Neuronal stem cell (in vitro differentiated cells): ENCODE measurements around the gene COL19A1.

Source experiments
- DNase-seq: peaks from one replicate; pipeline ENCODE4 v3.0.0-alpha.2; 2013; ENCODE audit warnings: low spot score
- H2AFZ ChIP-seq: one replicate; pipeline ENCODE4 v1.6.1; 2013; ENCODE audit warnings: mild to moderate bottlenecking, low read length, inconsistent platforms
- H2AK5ac ChIP-seq: 2 replicates; pipeline ENCODE4 v1.6.1; 2013; ENCODE audit warnings: low read depth, mild to moderate bottlenecking, inconsistent platforms, low read length, moderate library complexity, mixed read lengths
- H2BK120ac ChIP-seq: 2 replicates; pipeline ENCODE4 v1.6.1; 2013; ENCODE audit warnings: low read depth, mild to moderate bottlenecking, inconsistent platforms, low read length, moderate library complexity, mixed read lengths
- H2BK12ac ChIP-seq: one replicate; pipeline ENCODE4 v1.6.1; 2013; ENCODE audit warnings: low read length, inconsistent platforms
- H2BK15ac ChIP-seq: 2 replicates; pipeline ENCODE4 v1.6.1; 2013; ENCODE audit warnings: mild to moderate bottlenecking, low read length, inconsistent platforms, mixed read lengths
- H2BK5ac ChIP-seq: one replicate; pipeline ENCODE4 v1.6.1; 2013; ENCODE audit warnings: inconsistent platforms, mild to moderate bottlenecking, low read length, moderate library complexity
- H3K14ac ChIP-seq: one replicate; pipeline ENCODE4 v1.6.1; 2013; ENCODE audit warnings: low read length, inconsistent platforms
- H3K18ac ChIP-seq: 2 replicates; pipeline ENCODE4 v1.6.1; 2013; ENCODE audit warnings: low read length, inconsistent platforms
- H3K23ac ChIP-seq: 2 replicates; pipeline ENCODE4 v1.6.1; 2013; ENCODE audit warnings: low read depth, mild to moderate bottlenecking, mixed read lengths, low read length, inconsistent platforms; ENCODE audit not compliant: poor library complexity
- H3K27ac ChIP-seq: replicated peaks from 3 replicates; pipeline ENCODE4 v1.5.1; 2013; ENCODE audit warnings: low read length, inconsistent platforms
- H3K27me3 ChIP-seq, 3 experiments: 2 replicates each; pipeline ENCODE4 v1.6.1; 2013; ENCODE audit warnings: low read length in 3 of 3, mild to moderate bottlenecking in 2 of 3, inconsistent platforms in 1 of 3, low read depth in 1 of 3, mixed read lengths in 1 of 3, moderate library complexity in 1 of 3; ENCODE audit not compliant: control insufficient read depth in 3 of 3, insufficient read depth in 3 of 3
- H3K36me3 ChIP-seq, 2 donors: replicated peaks in 1 of 2; 2 replicates each; pipeline ENCODE4 v1.6.1; 2013; ENCODE audit warnings: low read length in 2 of 2; ENCODE audit not compliant: control insufficient read depth in 2 of 2, insufficient read depth in 2 of 2
- H3K4ac ChIP-seq: 2 replicates; pipeline ENCODE4 v1.6.1; 2013; ENCODE audit warnings: inconsistent platforms, mild to moderate bottlenecking, low read length, moderate library complexity
- H3K4me1 ChIP-seq, 2 donors: 1 replicate in 1 of 2; 2 replicates in 1 of 2; pipeline ENCODE4 v1.6.1; 2013; ENCODE audit warnings: low read length in 2 of 2, low read depth in 1 of 2; ENCODE audit not compliant: control insufficient read depth in 2 of 2, insufficient read depth in 1 of 2
- H3K4me2 ChIP-seq: one replicate; pipeline ENCODE4 v1.6.1; 2013; ENCODE audit warnings: mild to moderate bottlenecking, low read length, inconsistent platforms; ENCODE audit not compliant: insufficient read depth, poor library complexity, severe bottlenecking
- H3K4me3 ChIP-seq, 2 donors: 2 replicates each; pipeline ENCODE4 v1.5.1; 2013; ENCODE audit warnings: low read length in 2 of 2, mild to moderate bottlenecking in 2 of 2, inconsistent platforms in 1 of 2, moderate library complexity in 1 of 2
- H3K79me1 ChIP-seq: one replicate; pipeline ENCODE4 v1.6.1; 2013; ENCODE audit warnings: low read depth, mild to moderate bottlenecking, inconsistent platforms, low read length, moderate library complexity
- H3K9ac ChIP-seq: one replicate; pipeline ENCODE4 v1.6.1; 2013; ENCODE audit warnings: mild to moderate bottlenecking, low read depth, low read length, inconsistent platforms; ENCODE audit not compliant: poor library complexity
- H3K9me3 ChIP-seq, 2 donors: replicated peaks in 1 of 2; 2 replicates each; pipeline versions ENCODE3 to v1.6.1; 2013; ENCODE audit warnings: low read length in 2 of 2, mild to moderate bottlenecking in 2 of 2, inconsistent platforms in 1 of 2, low read depth in 1 of 2, mixed read lengths in 1 of 2, moderate library complexity in 1 of 2; ENCODE audit not compliant: control insufficient read depth in 2 of 2, insufficient read depth in 1 of 2
- H4K8ac ChIP-seq: one replicate; pipeline ENCODE4 v1.6.1; 2013; ENCODE audit warnings: low read depth, mild to moderate bottlenecking, inconsistent platforms, low read length, moderate library complexity
- H4K91ac ChIP-seq: one replicate; pipeline ENCODE4 v1.6.1; 2013; ENCODE audit warnings: low read length, low read depth, mild to moderate bottlenecking, inconsistent platforms; ENCODE audit not compliant: poor library complexity
- WGBS, 2 donors: extraction: QIAGEN DNeasy Blood & Tissue Kit; methylation state at CpG; one replicate each; pipeline ENCODE4 v1.1.7; 2013; ENCODE audit warnings: missing lambda C conversion rate in 2 of 2, mixed read lengths in 1 of 2; ENCODE audit not compliant: insufficient read length in 2 of 2, insufficient replicate concordance in 1 of 2; ENCODE audit errors: extremely low coverage in 2 of 2; 5-methylcytosine and 5-hydroxymethylcytosine counted together

Gene COL19A1

DNA sequence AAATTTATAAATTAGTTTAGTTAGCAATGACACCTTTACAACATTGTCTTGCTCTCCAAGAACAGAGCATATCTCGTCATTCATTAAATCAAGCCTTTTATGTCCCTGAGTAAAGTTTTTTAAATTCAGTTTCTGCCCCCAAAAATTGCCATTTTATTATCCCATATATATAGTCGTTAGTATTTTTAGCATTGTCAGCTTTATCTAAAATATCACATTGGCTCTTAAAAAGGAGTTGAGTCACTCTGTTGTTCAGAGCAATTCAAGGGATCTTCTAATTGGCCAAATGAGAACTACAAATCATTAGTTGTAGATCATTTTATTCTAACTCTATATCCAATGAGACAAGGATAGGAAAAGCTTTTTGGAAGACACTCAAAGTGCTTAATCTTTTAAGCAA lies 309.4 kb downstream of the COL19A1 start:
- H3K9ac ChIP-seq: no peak overlapping the region
- no peak overlapping the region for H2AK5ac ChIP-seq
- H3K4ac ChIP-seq: no peak overlapping the region
- no peak overlapping the region for H3K4me2 ChIP-seq
- no peaks in the 10 kb centered on the region for H3K27me3 ChIP-seq
- no peaks in the 10 kb centered on the region for H3K36me3 ChIP-seq
- no peak overlapping the region for H3K18ac ChIP-seq
- no peak overlapping the region for H3K27ac ChIP-seq
- no peaks in the 10 kb centered on the region for H3K79me1 ChIP-seq
- no peak overlapping the region for H4K8ac ChIP-seq
- H3K9me3 ChIP-seq: peaks cover 4% of the 10 kb centered on the region in 2 donors
- H2BK12ac ChIP-seq: no peak overlapping the region
- H3K4me3 ChIP-seq: no peak overlapping the region
- H4K91ac ChIP-seq: no peak overlapping the region
- no peak overlapping the region for H2BK120ac ChIP-seq
- DNase-seq: no peak
- H3K4me1 ChIP-seq: no peaks in the 10 kb centered on the region
- H2BK15ac ChIP-seq: no peak overlapping the region
- no peak overlapping the region for H2AFZ ChIP-seq
- WGBS, 2 donors: no CpG with 5 or more reads among the region's 2 CpGs
- H2BK5ac ChIP-seq: no peak overlapping the region
- H3K23ac ChIP-seq: no peak overlapping the region
- H3K14ac ChIP-seq: no peak overlapping the region

DNA sequence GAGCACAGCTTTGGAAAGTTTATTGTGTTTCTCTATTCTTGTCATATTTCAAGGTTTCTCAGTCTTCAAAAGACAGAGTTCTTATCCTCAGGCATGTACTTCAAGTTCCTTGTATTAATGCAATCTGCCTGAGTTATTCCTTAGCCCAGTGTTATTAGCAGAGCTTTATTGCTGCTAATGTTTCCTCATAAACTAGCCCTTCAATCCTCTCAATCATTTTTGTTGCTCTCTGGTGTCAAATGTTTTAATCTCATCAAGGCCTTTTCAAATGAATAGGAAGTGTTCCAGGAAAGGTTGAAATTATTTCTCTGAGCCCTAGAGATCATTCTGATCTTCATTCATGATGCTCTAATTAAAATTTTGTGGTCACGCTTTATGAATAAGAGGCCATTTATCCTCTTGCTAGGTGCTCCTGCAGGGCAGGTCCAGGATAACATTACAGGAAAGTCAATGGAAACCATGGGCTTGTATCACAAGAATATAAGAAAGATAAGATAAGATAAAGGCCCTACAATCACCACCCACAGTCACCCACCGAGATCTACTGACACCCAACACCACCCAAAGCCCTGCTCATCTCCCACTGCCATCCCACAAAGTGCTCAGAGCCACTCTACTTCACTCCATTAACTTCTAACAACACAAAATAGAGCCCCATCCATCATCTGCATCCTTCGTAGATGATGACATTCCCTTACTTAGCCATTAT lies 310.6 kb downstream of the COL19A1 start:
- Histone ChIP-seq H3K4me1 (no peaks in the 10 kb centered on the region), H2BK12ac (no peak overlapping the region), H2BK5ac (no peak overlapping the region), H3K4ac (no peak overlapping the region), H2BK15ac (no peak overlapping the region), H3K23ac (no peak overlapping the region), H3K9ac (no peak overlapping the region), H4K8ac (no peak overlapping the region), H3K4me3 (no peak overlapping the region), H3K27ac (no peak overlapping the region), H4K91ac (no peak overlapping the region), H3K79me1 (no peaks in the 10 kb centered on the region), H3K4me2 (no peak overlapping the region), H3K18ac (no peak overlapping the region), H3K9me3 (peaks cover 4% of the 10 kb centered on the region in 2 donors), H2AK5ac (no peak overlapping the region), H3K14ac (no peak overlapping the region), H3K36me3 (no peaks in the 10 kb centered on the region), H2BK120ac (no peak overlapping the region), H2AFZ (no peak overlapping the region), H3K27me3 (no peaks in the 10 kb centered on the region)
- WGBS, 2 donors: no CpG with 5 or more reads among the region's 3 CpGs
- DNase-seq: no peak

DNA sequence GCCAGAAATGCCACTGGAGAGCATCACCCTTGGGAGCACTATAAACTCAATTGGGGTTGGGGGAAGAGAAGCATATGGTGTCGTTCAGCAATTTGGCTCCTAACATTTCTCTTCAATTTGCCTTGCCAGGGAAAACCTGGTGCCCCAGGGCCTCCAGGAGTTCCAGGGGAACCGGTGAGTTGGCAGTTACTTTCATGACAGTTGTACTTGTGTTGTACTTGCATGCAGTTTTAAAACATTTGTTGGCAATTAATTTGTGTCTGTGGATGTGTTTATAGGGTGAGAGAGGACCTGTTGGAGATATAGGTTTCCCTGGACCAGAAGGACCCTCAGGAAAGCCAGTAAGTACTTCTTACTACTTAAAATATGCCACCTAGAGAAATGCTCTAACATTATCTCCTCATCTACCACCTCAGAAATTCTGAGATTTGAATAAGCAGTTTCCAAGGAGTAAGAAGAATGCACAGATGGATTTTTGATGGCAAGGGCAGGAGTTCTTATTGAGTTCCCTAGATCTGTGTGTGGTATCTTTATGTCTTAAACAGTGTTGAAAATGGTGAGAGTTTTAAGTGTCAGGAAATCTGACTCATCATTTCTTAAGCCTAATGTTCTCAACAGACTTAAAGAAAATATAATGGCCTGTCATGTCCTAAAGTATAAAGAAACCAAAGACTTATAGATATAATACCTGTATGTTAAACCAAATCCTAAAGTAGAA lies 314.0 kb downstream of the COL19A1 start:
- H3K27ac ChIP-seq: no peak overlapping the region
- no peak overlapping the region for H3K14ac ChIP-seq
- no peaks in the 10 kb centered on the region for H3K4me1 ChIP-seq
- no peak overlapping the region for H3K9ac ChIP-seq
- H2BK15ac ChIP-seq: no peak overlapping the region
- H3K4ac ChIP-seq: no peak overlapping the region
- H2BK120ac ChIP-seq: no peak overlapping the region
- no CpG with 5 or more reads among the region's 2 CpGs for WGBS, 2 donors
- no peak overlapping the region for H3K23ac ChIP-seq
- no peak overlapping the region for H2AFZ ChIP-seq
- H3K4me2 ChIP-seq: no peak overlapping the region
- H3K79me1 ChIP-seq: no peaks in the 10 kb centered on the region
- H2AK5ac ChIP-seq: no peak overlapping the region
- no peak overlapping the region for H3K18ac ChIP-seq
- H3K4me3 ChIP-seq: no peak overlapping the region
- H3K9me3 ChIP-seq: peaks cover 4% of the 10 kb centered on the region in 2 donors
- H4K91ac ChIP-seq: no peak overlapping the region
- H3K27me3 ChIP-seq: no peaks in the 10 kb centered on the region
- no peaks in the 10 kb centered on the region for H3K36me3 ChIP-seq
- DNase-seq: no peak
- H2BK12ac ChIP-seq: no peak overlapping the region
- no peak overlapping the region for H4K8ac ChIP-seq
- H2BK5ac ChIP-seq: no peak overlapping the region

DNA sequence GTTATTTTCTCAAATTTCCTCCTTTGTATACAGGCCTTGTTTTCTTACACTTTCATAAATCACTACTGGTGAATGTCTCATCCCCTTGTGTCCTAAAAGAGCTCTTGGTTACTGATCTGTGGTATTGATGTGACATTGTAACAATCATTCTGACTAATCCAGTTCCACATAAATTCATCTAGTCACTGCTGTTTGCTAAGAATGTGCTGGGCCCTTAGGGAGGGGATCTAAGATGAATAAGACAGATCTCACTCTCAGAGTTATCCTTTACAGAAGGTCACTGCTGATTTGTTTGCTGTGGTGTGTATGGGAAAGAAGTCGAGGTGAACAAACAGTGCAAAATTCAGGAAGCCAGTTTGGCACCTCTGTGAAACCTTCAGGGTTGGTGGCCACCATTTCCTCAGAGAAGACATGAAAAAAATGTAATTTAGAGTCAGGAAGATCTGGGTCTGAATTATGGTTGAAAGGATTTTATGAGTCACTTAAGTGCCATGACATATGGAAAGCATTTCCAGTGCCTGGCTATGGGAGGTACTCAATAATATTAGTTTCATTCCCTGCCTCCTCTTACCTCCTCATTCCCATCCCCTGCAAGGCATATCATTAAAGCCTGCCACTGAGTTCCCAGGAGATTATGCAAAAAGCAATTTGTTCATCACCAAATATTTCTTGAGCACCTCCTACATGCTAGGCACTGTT lies 314.7 kb downstream of the COL19A1 start:
- H2BK5ac ChIP-seq: no peak overlapping the region
- peaks cover 4% of the 10 kb centered on the region in 2 donors for H3K9me3 ChIP-seq
- no peaks in the 10 kb centered on the region for H3K36me3 ChIP-seq
- no peak overlapping the region for H3K14ac ChIP-seq
- H3K4ac ChIP-seq: no peak overlapping the region
- H2BK120ac ChIP-seq: no peak overlapping the region
- H3K23ac ChIP-seq: no peak overlapping the region
- H3K4me3 ChIP-seq: no peak overlapping the region
- no peak overlapping the region for H2BK15ac ChIP-seq
- no peak overlapping the region for H3K27ac ChIP-seq
- H3K4me1 ChIP-seq: no peaks in the 10 kb centered on the region
- no peak overlapping the region for H3K4me2 ChIP-seq
- H3K9ac ChIP-seq: no peak overlapping the region
- no peak overlapping the region for H2AK5ac ChIP-seq
- no peak overlapping the region for H4K8ac ChIP-seq
- no peak overlapping the region for H3K18ac ChIP-seq
- no peak overlapping the region for H2AFZ ChIP-seq
- no CpG with 5 or more reads among the region's 1 CpG for WGBS, 2 donors
- no peak overlapping the region for H2BK12ac ChIP-seq
- DNase-seq: no peak
- no peaks in the 10 kb centered on the region for H3K79me1 ChIP-seq
- no peaks in the 10 kb centered on the region for H3K27me3 ChIP-seq
- no peak overlapping the region for H4K91ac ChIP-seq
